B cell (primary cell): Measurements from ENCODE around the gene COL1A1. TPM values are rescaled to one million over a fixed set of nuclear protein-coding genes. Genes with fewer than 3 reads are reported as not detected.

ENCODE experiments used
- ATAC-seq: fragments of 200-7000 bp; cut with Tn5 transposase; one replicate; pipeline ENCODE4 v1.10.0; 2021; ENCODE audit warnings: low read depth, mild to moderate bottlenecking, moderate number of reproducible peaks, moderate library complexity
- CTCF ChIA-PET: fragments of 350-600 bp; sonication (Branson Sonifier 250); formaldehyde crosslinking; loops from one replicate; lab custom pipeline; 2021; ENCODE audit warnings: antibody characterized with exemption, inconsistent platforms; lab: Charles Lee
- POLR2A ChIA-PET: fragments of 350-600 bp; sonication (Branson Sonifier 250); formaldehyde crosslinking; loops from one replicate; lab custom pipeline; 2021; ENCODE audit warnings: antibody characterized with exemption; lab: Charles Lee
- DNase-seq: peaks from one replicate; pipeline ENCODE4 v3.0.0; 2013
- H2AFZ ChIP-seq: 2 replicates; pipeline ENCODE4 v1.6.1; 2012; ENCODE audit warnings: mild to moderate bottlenecking, low read depth, low read length; ENCODE audit not compliant: insufficient read depth, poor library complexity, severe bottlenecking
- H3K27ac ChIP-seq, 2 donors: 1 replicate in 1 of 2; 2 replicates in 1 of 2; pipeline ENCODE4 v1.5.1; 2012 to 2013; ENCODE audit warnings: low read length in 2 of 2, mild to moderate bottlenecking in 2 of 2, moderate library complexity in 1 of 2
- H3K27me3 ChIP-seq, 4 experiments: fragments of 200-600 bp in 1 of 4; sonication (generic) in 1 of 4; replicated peaks in 1 of 4; 1 replicate in 2 of 4; 2 replicates in 2 of 4; pipeline versions ENCODE4 v1.6.1 to v1.7.0; 2013 to 2016; ENCODE audit warnings: low read length in 3 of 4, mild to moderate bottlenecking in 2 of 4, mixed read lengths in 1 of 4, moderate library complexity in 1 of 4; ENCODE audit not compliant: insufficient read depth in 4 of 4, control insufficient read depth in 3 of 4; ENCODE audit errors: control extremely low read depth in 1 of 4
- H3K36me3 ChIP-seq, 2 experiments: replicated peaks in 1 of 2; 1 replicate in 1 of 2; 2 replicates in 1 of 2; pipeline versions ENCODE4 v1.6.1 to v1.7.1; 2013; ENCODE audit warnings: low read length in 1 of 2; ENCODE audit not compliant: insufficient read depth in 2 of 2, control insufficient read depth in 1 of 2; ENCODE audit errors: control extremely low read depth in 1 of 2, extremely low read depth in 1 of 2
- H3K4me1 ChIP-seq, 2 donors: fragments of 200-600 bp in 1 of 2; sonication (generic) in 1 of 2; 1 replicate in 1 of 2; 2 replicates in 1 of 2; pipeline versions ENCODE4 v1.5.1 to v1.6.1; 2013 to 2017; ENCODE audit warnings: low read length in 2 of 2; ENCODE audit not compliant: control insufficient read depth in 2 of 2, insufficient read depth in 2 of 2
- H3K4me2 ChIP-seq: replicated peaks from 2 replicates; pipeline ENCODE3; 2012; ENCODE audit warnings: mild to moderate bottlenecking, low read depth, low read length; ENCODE audit not compliant: poor library complexity, severe bottlenecking
- H3K4me3 ChIP-seq, 5 experiments: fragments of 200-600 bp in 1 of 5; sonication (generic) in 1 of 5; 1 replicate in 3 of 5; 2 replicates in 2 of 5; pipeline versions ENCODE4 v1.5.1 to v1.7.0; 2011 to 2016; ENCODE audit warnings: low read length in 4 of 5, mild to moderate bottlenecking in 4 of 5, low read depth in 2 of 5, control low read depth in 1 of 5, moderate library complexity in 1 of 5; ENCODE audit not compliant: insufficient read depth in 1 of 5; ENCODE audit errors: control extremely low read depth in 1 of 5, extremely low read depth in 1 of 5
- H3K79me2 ChIP-seq: fragments of 200-600 bp; sonication (generic); one replicate; pipeline ENCODE4 v1.6.0; 2016; ENCODE audit warnings: low read length; ENCODE audit not compliant: control insufficient read depth, insufficient read depth
- H3K9ac ChIP-seq: fragments of 200-600 bp; sonication (generic); 2 replicates; pipeline ENCODE4 v1.6.1; 2017; ENCODE audit warnings: mild to moderate bottlenecking, low read length, moderate library complexity
- H3K9me3 ChIP-seq, 3 donors: one replicate each; pipeline versions ENCODE4 v1.6.1 to v1.7.1; 2013; ENCODE audit warnings: low read length in 2 of 3; ENCODE audit not compliant: control insufficient read depth in 2 of 3, insufficient read depth in 1 of 3; ENCODE audit errors: control extremely low read depth in 1 of 3
- H4K20me1 ChIP-seq: 2 replicates; pipeline ENCODE4 v1.6.0; 2012; ENCODE audit warnings: mild to moderate bottlenecking, low read length; ENCODE audit not compliant: insufficient read depth, control insufficient read depth, poor library complexity, severe bottlenecking
- H3K27ac Mint-ChIP-seq: one replicate; pipeline ENCODE4 v1.8.0; 2021; ENCODE audit warnings: mixed read lengths
- H3K27me3 Mint-ChIP-seq: one replicate; pipeline ENCODE4 v1.8.0; 2021; ENCODE audit warnings: mixed read lengths
- H3K4me1 Mint-ChIP-seq: one replicate; pipeline ENCODE4 v1.8.0; 2021; ENCODE audit warnings: mixed read lengths
- H3K4me3 Mint-ChIP-seq: one replicate; pipeline ENCODE4 v1.8.0; 2021; ENCODE audit warnings: mixed read lengths
- H3K9me3 Mint-ChIP-seq: one replicate; pipeline ENCODE4 v1.8.0; 2022; ENCODE audit warnings: mixed read lengths; ENCODE audit not compliant: insufficient read depth
- CTCF ChIP-seq: fragments of 200-600 bp; IDR thresholded peaks from one replicate; pipeline ENCODE4 v1.8.0; 2022; ENCODE audit warnings: antibody characterized with exemption, mild to moderate bottlenecking
- EZH2 ChIP-seq: IDR thresholded peaks from 2 replicates; pipeline ENCODE4 v1.6.1; 2012; ENCODE audit warnings: borderline replicate concordance, low read depth, mild to moderate bottlenecking, moderate library complexity, low read length; ENCODE audit not compliant: insufficient read depth, poor library complexity, severe bottlenecking
- WGBS: methylation state at CpG from one replicate; pipeline ENCODE4 v1.1.5; 2013; ENCODE audit warnings: missing lambda C conversion rate; ENCODE audit not compliant: insufficient coverage; 5-methylcytosine and 5-hydroxymethylcytosine counted together
- intact Hi-C: fragments of 100-400 bp; cut with micrococcal nuclease; formaldehyde crosslinking; loops from one replicate; pipeline ENCODE4 v1.10.0; 2022
- polyA plus RNA-seq: library from polyadenylated mRNA; depleted of rRNA; stranded (reverse); fragments of >200 nt; gene quantifications from 2 replicates; pipeline ENCODE4 v1.2.3, GENCODE V29; 2012
- total RNA-seq, 2 donors: library from RNA; stranded (reverse); fragments of 120-200 nt in 1 of 2; gene quantifications; 1 replicate in 1 of 2; 2 replicates in 1 of 2; pipeline versions ENCODE4 v1.2.3 to v1.2.4, GENCODE V29; 2013 to 2022

Gene COL1A1
- total and polyA plus RNA-seq, 2 donors (not counting 1 experiment from before 2014, with no cell fraction given): 0.66 to 9.1 TPM

DNA sequence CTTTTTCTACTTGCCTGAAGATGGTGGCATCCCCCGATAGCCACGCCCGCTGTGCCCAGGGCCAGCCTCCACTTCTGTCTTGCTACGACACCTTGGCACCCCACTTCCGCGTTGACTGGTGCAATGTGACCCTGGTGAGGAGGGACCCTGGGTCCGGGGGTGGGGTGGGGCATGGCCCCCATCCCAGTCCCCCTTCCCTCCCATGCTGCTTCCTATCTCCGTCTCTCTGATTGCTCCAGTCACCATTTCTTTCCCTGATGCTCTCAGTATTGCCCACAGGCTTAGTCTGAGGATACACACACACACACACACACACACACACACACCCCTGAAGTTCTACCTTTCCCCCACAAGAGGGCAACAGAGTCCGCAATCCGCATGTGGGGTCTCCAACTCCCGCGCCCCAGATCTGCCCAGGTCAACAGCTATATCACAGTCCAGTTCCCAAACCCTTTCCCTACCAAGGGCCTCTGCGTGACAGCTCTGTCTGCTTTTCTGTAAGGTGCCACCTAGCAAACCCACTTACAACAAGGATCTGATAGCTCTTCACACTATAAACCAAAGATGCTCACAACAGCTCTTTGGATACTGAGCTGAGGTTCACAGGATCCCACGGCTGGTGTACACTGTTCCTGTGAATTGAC is 32.2 kb downstream of the COL1A1 start:
- Histone ChIP-seq H3K27ac (no peak overlapping the region), H3K4me2 (peak overlapping the region; percentile 63), H3K4me3 (peak overlapping the region in 4 of 5 experiments; percentile 12 to 44 (median 29)), H3K4me1 (peaks cover 16 to 27% of the 10 kb centered on the region in 2 donors), H3K9me3 (no peaks in the 10 kb centered on the region), H4K20me1 (no peaks in the 10 kb centered on the region), H3K9ac (peak overlapping the region; percentile 20), H3K79me2 (peaks cover 15% of the 10 kb centered on the region), H3K36me3 (no peaks in the 10 kb centered on the region), H2AFZ (peak overlapping the region; percentile 66), H3K27me3 (no peaks in the 10 kb centered on the region)
- WGBS: 14% methylated on average over 13 of the region's 14 CpGs
- POLR2A ChIA-PET: interaction anchor here (0.6 to 1.0 kb wide), 3 partner anchors 31 to 109 kb away, joined by 3 to 10 read pairs (median 3); no protein-coding TSS in a partner anchor
- Mint-ChIP-seq H3K4me3 (peak overlapping the region; percentile 64), H3K4me1 (peaks cover 13% of the 10 kb centered on the region), H3K27ac (peak overlapping the region; percentile 74), H3K9me3 (no peaks in the 10 kb centered on the region), H3K27me3 (no peaks in the 10 kb centered on the region)
- ATAC-seq (peak; percentile 84), DNase-seq (peak; percentile 91)
- intact Hi-C loops: loop anchor here (1.0 to 2.0 kb wide), 3 partner anchors 28 to 128 kb away; no protein-coding TSS in a partner anchor
- peak; percentile 66 for TF ChIP-seq CTCF
- TF ChIP-seq EZH2: no peak
- CTCF ChIA-PET: interaction anchor here (0.6 to 5.9 kb wide), 42 partner anchors 9 to 405 kb away, joined by 3 to 49 read pairs (median 5); partner anchors contain the start of genes COL1A1, FAM117A, PDK2 and PPP1R9B

DNA sequence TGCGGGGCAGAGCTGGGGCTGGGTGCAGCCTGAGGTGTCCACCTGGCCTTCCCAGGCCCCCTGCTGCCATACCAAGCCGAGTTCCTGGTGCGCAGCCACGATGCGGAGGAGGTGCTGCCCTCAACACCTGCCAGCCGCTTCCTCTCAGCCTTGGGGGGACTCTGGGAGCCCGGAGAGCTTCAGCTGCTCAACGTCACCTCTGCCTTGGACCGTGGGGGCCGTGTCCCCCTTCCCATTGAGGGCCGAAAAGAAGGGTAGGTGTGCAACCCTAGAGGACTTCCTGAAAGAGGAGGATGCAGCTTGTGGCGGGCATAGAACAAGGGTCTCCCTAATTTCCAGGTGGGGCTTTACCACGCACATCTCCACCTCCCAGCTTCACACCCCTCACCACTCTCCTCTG is 33.1 kb downstream of the COL1A1 start:
- no peaks in the 10 kb centered on the region for H3K36me3 ChIP-seq
- no peak overlapping the region for H3K9ac ChIP-seq
- H3K4me1 ChIP-seq: peaks cover 25 to 37% of the 10 kb centered on the region in 2 donors
- H3K27me3 Mint-ChIP-seq: no peaks in the 10 kb centered on the region
- no peaks in the 10 kb centered on the region for H3K9me3 Mint-ChIP-seq
- WGBS: 77% methylated on average over 13 of the region's 13 CpGs
- H3K4me3 ChIP-seq: no peak overlapping the region
- H3K27ac ChIP-seq: no peak overlapping the region
- DNase-seq (no peak), ATAC-seq (no peak)
- H3K4me1 Mint-ChIP-seq: peaks cover 22% of the 10 kb centered on the region
- TF ChIP-seq CTCF: no peak
- no peak for TF ChIP-seq EZH2
- CTCF ChIA-PET: interaction anchor here (0.6 to 5.9 kb wide), 12 partner anchors 10 to 125 kb away, joined by 3 to 49 read pairs (median 4); partner anchors contain the start of genes COL1A1 and PPP1R9B
- H3K79me2 ChIP-seq: peaks cover 15% of the 10 kb centered on the region
- H2AFZ ChIP-seq: peak overlapping the region; percentile 66
- H3K27ac Mint-ChIP-seq: peak overlapping the region; percentile 74
- POLR2A ChIA-PET: no interaction called here
- no peaks in the 10 kb centered on the region for H4K20me1 ChIP-seq
- intact Hi-C loops: loop anchor here (2.0 kb wide), 1 partner anchor 28 kb away; no protein-coding TSS in a partner anchor
- H3K4me2 ChIP-seq: peak overlapping the region; percentile 63
- H3K4me3 Mint-ChIP-seq: no peak overlapping the region
- no peaks in the 10 kb centered on the region for H3K9me3 ChIP-seq
- H3K27me3 ChIP-seq: no peaks in the 10 kb centered on the region
